K562 (cell line): ENCODE results near the gene NAP1L1. TPM values are rescaled to one million over a fixed set of nuclear protein-coding genes. Genes with fewer than 3 reads are reported as not detected.

Source experiments
- ARID4B ChIP-seq: sonication (generic); formaldehyde crosslinking; IDR thresholded peaks from 2 replicates; pipeline ENCODE4 v1.8.0; 2022; ENCODE audit warnings: mild to moderate bottlenecking, missing genetic modification reagents
- ATF1 ChIP-seq, 2 experiments: fragments of 450-650 bp in 1 of 2; IDR thresholded peaks; 2 replicates each; pipeline ENCODE4 v1.6.1; 2016; ENCODE audit warnings: missing compliant biosample characterization in 1 of 2, missing genetic modification characterization in 1 of 2
- CXXC5 ChIP-seq: fragments of 250-450 bp; sonication (Bioruptor Pico); IDR thresholded peaks from 2 replicates; pipeline ENCODE4 v1.8.0; 2022; ENCODE audit warnings: inconsistent platforms, mild to moderate bottlenecking, moderate library complexity
- ETV6 ChIP-seq, 3 experiments: fragments of 150-350 bp in 1 of 3; sonication (generic) in 1 of 3; formaldehyde crosslinking in 1 of 3; IDR thresholded peaks; 2 replicates each; pipeline versions ENCODE4 v1.6.1 to v1.8.0; 2014 to 2022; ENCODE audit warnings: borderline replicate concordance in 2 of 3, low read depth in 2 of 3, antibody characterized with exemption in 1 of 3, low read length in 1 of 3, mild to moderate bottlenecking in 1 of 3, missing genetic modification reagents in 1 of 3
- MEIS2 ChIP-seq: fragments of 450-650 bp; IDR thresholded peaks from 2 replicates; pipeline ENCODE4 v1.6.1; 2014; ENCODE audit warnings: mild to moderate bottlenecking; ENCODE audit not compliant: partially characterized antibody
- MIER1 ChIP-seq: fragments of 450-650 bp; IDR thresholded peaks from 2 replicates; pipeline ENCODE4 v1.6.1; 2016; ENCODE audit warnings: antibody characterized with exemption, mild to moderate bottlenecking, low read depth
- NCOR1 ChIP-seq: fragments of 450-650 bp; IDR thresholded peaks from 2 replicates; pipeline ENCODE4 v1.6.1; 2016; ENCODE audit warnings: mild to moderate bottlenecking, moderate library complexity
- SMAD2 ChIP-seq: fragments of 150-350 bp; IDR thresholded peaks from 2 replicates; pipeline ENCODE4 v1.6.1; 2014; ENCODE audit warnings: low read depth, mild to moderate bottlenecking, low read length
- SP1 ChIP-seq: sonication (generic); formaldehyde crosslinking; IDR thresholded peaks from 2 replicates; pipeline ENCODE4 v1.8.1; 2022; ENCODE audit warnings: mild to moderate bottlenecking, missing genetic modification reagents
- STAT5B ChIP-seq: fragments of 250-450 bp; sonication (Bioruptor Pico); IDR thresholded peaks from 2 replicates; pipeline ENCODE4 v1.8.0; 2021; ENCODE audit warnings: mild to moderate bottlenecking, inconsistent platforms
- UBTF ChIP-seq, 2 experiments: IDR thresholded peaks; 2 replicates each; pipeline ENCODE4 v1.6.1; 2012; ENCODE audit warnings: improper control_type of control experiment in 2 of 2, low read depth in 2 of 2, low read length in 2 of 2, borderline replicate concordance in 1 of 2
- ZBTB2 ChIP-seq: fragments of 450-650 bp; IDR thresholded peaks from 2 replicates; pipeline ENCODE4 v1.6.1; 2016; ENCODE audit warnings: antibody characterized with exemption
- ZBTB7A ChIP-seq: IDR thresholded peaks from 2 replicates; pipeline ENCODE4 v1.6.1; 2011; ENCODE audit warnings: low read depth, mild to moderate bottlenecking, low read length, moderate library complexity, borderline replicate concordance; ENCODE audit not compliant: control insufficient read depth
- ZNF133 ChIP-seq: fragments of 250-450 bp; sonication (Bioruptor Pico); IDR thresholded peaks from 2 replicates; pipeline ENCODE4 v1.4.0; 2020; ENCODE audit warnings: mild to moderate bottlenecking
- ZNF175 ChIP-seq: fragments of 200-800 bp; sonication (Bioruptor generic); IDR thresholded peaks from 2 replicates; pipeline ENCODE4 v1.6.1; 2016; ENCODE audit warnings: low read depth, mild to moderate bottlenecking, missing genetic modification characterization, missing compliant biosample characterization
- ZNF507 ChIP-seq: conservative IDR thresholded peaks from 2 replicates; pipeline ENCODE4 v1.6.1; 2017; ENCODE audit warnings: missing genetic modification characterization, missing compliant biosample characterization
- polyA plus RNA-seq, 8 experiments: library from polyadenylated mRNA; depleted of rRNA in 4 of 8; stranded (reverse) in 5 of 8; unstranded in 3 of 8; fragments of >200 nt; fragmentation: Nextera tagmentation in 2 of 8; fragmentation: Illumina TruSeq in 1 of 8; extraction: Ambion mirVana in 2 of 8; extraction: Trizol in 1 of 8; gene quantifications; 2 replicates each; pipeline versions ENCODE4 v1.2.1 to v1.2.3, GENCODE V29; 2011 to 2014; ENCODE audit warnings: inconsistent platforms in 1 of 8, missing spikeins in 1 of 8
- total RNA-seq, 7 experiments: library from RNA; depleted of rRNA in 6 of 7; stranded (reverse); fragments of >200 nt in 6 of 7; fragmentation: Illumina TruSeq in 2 of 7; extraction: Trizol in 2 of 7; gene quantifications; 2 replicates each; pipeline versions ENCODE4 v1.2.1 to v1.2.3, GENCODE V29; 2011 to 2021; ENCODE audit warnings: low replicate concordance in 1 of 7

Gene NAP1L1
- total and polyA plus RNA-seq, 9 of the 15 experiments (the other 6 are each of a cell fraction or from before 2014, with no cell fraction given): 287 to 747 (median 450) TPM

GRCh38 chr12:76084863-76085519 is 506 bp upstream of the NAP1L1 start (continued):
- TF ChIP-seq MIER1: no peak
- TF ChIP-seq ETV6 (IDR thresholded peaks at IDR 0.05; ENCODE audit: borderline replicate concordance in 1 of 2, low read depth in 2 of 2, low read length in 1 of 2): no peak
- peak; percentile 15; the same call in 1 of the 2 replicates for TF ChIP-seq ETV6 (CRISPR knock-in tag; IDR thresholded peaks at IDR 0.05; ENCODE audit: borderline replicate concordance)
- TF ChIP-seq STAT5B: no peak
- TF ChIP-seq CXXC5 (CRISPR knock-in tag): peak; percentile 74
- TF ChIP-seq ARID4B (CRISPR knock-in tag): peak; percentile 71
- TF ChIP-seq NCOR1: no peak
- peak; percentile 37; the same call in 1 of the 2 replicates for TF ChIP-seq ZBTB7A
- TF ChIP-seq ZNF175 (CRISPR knock-in tag): no peak
- no peak for TF ChIP-seq ZNF133 (CRISPR knock-in tag)
- 0 out of 2 replicates have a peak, but pooled peaks have one; percentile 19 for TF ChIP-seq ZBTB2
- no peak for TF ChIP-seq MEIS2
- TF ChIP-seq ATF1 (CRISPR knock-in tag; IDR thresholded peaks at IDR 0.05): no peak
- peak; percentile 3; the same call in 1 of the 2 replicates for TF ChIP-seq ATF1 (tag; IDR thresholded peaks at IDR 0.05)
- no peak for TF ChIP-seq ZNF507 (tag)
- TF ChIP-seq SMAD2: no peak
- TF ChIP-seq SP1 (CRISPR knock-in tag): peak; percentile 69; the same call in 1 of the 2 replicates
- TF ChIP-seq UBTF (IDR thresholded peaks at IDR 0.05; ENCODE audit: borderline replicate concordance in 1 of 2, low read depth in 2 of 2, low read length in 2 of 2): 0 out of 4 replicates have a peak, but pooled peaks of 1 of the 2 experiments have one; percentile 44
